Smooth muscle cell (in vitro differentiated cells): Measurements from ENCODE around the gene CPED1. TPM values are rescaled to one million over a fixed set of nuclear protein-coding genes. Genes with fewer than 3 reads are reported as not detected.
"Not testable (repeated sequence)": the region's sequence is repeated elsewhere in the genome, so short reads cannot be mapped to it uniquely, and the experiment has no call there.

Experiments
- DNase-seq: peaks from one replicate; lab custom pipeline; 2025; ENCODE audit not compliant: unreplicated experiment; lab: John Stamatoyannopoulos, UW
- H2AFZ ChIP-seq: fragments of 200-600 bp; sonication (generic); 2 replicates; pipeline ENCODE4 v1.6.0; 2016; ENCODE audit warnings: antibody characterized with exemption, low read depth, mild to moderate bottlenecking
- H3F3A ChIP-seq: fragments of 200-600 bp; sonication (generic); 2 replicates; pipeline ENCODE4 v1.6.0; 2017; ENCODE audit warnings: antibody characterized with exemption, low read depth
- H3K27ac ChIP-seq: fragments of 200-600 bp; sonication (generic); 2 replicates; pipeline ENCODE4 v1.5.1; 2016; ENCODE audit warnings: low read depth, mild to moderate bottlenecking
- H3K27me3 ChIP-seq: fragments of 200-600 bp; sonication (generic); 2 replicates; pipeline ENCODE4 v1.6.1; 2016; ENCODE audit warnings: low read depth, mild to moderate bottlenecking
- H3K36me3 ChIP-seq: fragments of 200-600 bp; sonication (generic); 2 replicates; pipeline ENCODE4 v1.5.1; 2016; ENCODE audit warnings: low read depth
- H3K4me1 ChIP-seq: fragments of 200-600 bp; sonication (generic); 2 replicates; pipeline ENCODE4 v1.5.1; 2016; ENCODE audit warnings: low read depth
- H3K4me2 ChIP-seq: fragments of 200-600 bp; sonication (generic); 2 replicates; pipeline ENCODE4 v1.6.0; 2016; ENCODE audit warnings: mild to moderate bottlenecking
- H3K4me3 ChIP-seq: fragments of 200-600 bp; sonication (generic); 2 replicates; pipeline ENCODE4 v1.5.1; 2016; ENCODE audit warnings: mild to moderate bottlenecking
- H3K79me2 ChIP-seq: fragments of 200-600 bp; sonication (generic); 2 replicates; pipeline ENCODE4 v1.6.0; 2016; ENCODE audit warnings: low read depth, mild to moderate bottlenecking
- H3K9ac ChIP-seq: fragments of 200-600 bp; sonication (generic); 2 replicates; pipeline ENCODE4 v1.6.0; 2016; ENCODE audit warnings: low read depth
- H3K9me3 ChIP-seq: fragments of 200-600 bp; sonication (generic); replicated peaks from 2 replicates; pipeline ENCODE4 v1.5.1; 2016; ENCODE audit warnings: low read depth
- H4K20me1 ChIP-seq: fragments of 200-600 bp; sonication (generic); 2 replicates; pipeline ENCODE4 v1.6.0; 2016; ENCODE audit warnings: low read depth
- WGBS: methylation state at CpG from one replicate; pipeline ENCODE4 v1.1.7; 2016; ENCODE audit warnings: low lambda C conversion rate; 5-methylcytosine and 5-hydroxymethylcytosine counted together
- polyA plus RNA-seq: library from polyadenylated mRNA; unstranded; fragments of >200 nt; fragmentation: Nextera tagmentation; extraction: Ambion mirVana; gene quantifications from 2 replicates; pipeline ENCODE4 v1.2.1, GENCODE V29; 2016
- total RNA-seq: library from RNA; depleted of rRNA; stranded (reverse); fragments of >200 nt; gene quantifications from 2 replicates; pipeline ENCODE4 v1.2.3, GENCODE V29; 2014
- TF ChIP-seq, protein P1 (sequence below): fragments of 200-600 bp; sonication (generic); IDR thresholded peaks from 2 replicates; pipeline ENCODE4 v1.5.1; 2017; ENCODE audit warnings: borderline replicate concordance, mild to moderate bottlenecking, antibody characterized with exemption; ENCODE audit not compliant: insufficient read depth, poor library complexity, severe bottlenecking

The CPED1 gene
- total and polyA plus RNA-seq, 2 experiments from 2014 or later: 9.5 to 12.9 TPM

DNA sequence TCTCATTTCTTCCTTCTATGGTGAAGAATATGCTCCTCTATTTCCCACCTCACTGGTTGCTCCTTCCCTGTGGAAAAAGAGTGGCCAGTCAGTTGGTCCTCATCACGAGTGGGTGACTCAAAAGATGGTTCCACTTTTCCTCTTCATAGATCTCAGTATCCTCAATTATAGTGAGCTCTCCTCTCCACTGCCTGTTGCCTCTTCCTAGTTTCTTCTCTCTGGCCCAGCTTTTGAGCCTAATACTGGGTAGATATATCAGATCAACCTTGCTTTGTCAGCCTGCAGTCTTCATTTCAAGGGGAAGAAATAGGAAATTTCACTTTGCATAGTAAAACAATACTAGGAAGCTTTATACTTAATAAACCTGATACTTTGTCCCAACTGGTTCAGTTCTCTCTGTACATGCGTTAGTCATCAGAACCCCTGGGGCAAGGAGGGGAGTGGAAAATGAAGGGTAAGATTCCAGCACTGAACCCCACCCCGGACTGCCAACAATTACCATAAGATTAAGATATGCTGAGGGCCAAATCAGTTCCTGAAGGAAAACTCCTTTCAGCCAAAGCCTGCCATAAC is 324.8 kb downstream of the CPED1 start:
- no peaks in the 10 kb centered on the region for H3K9me3 ChIP-seq
- H3F3A ChIP-seq: no peaks in the 10 kb centered on the region
- no peak overlapping the region for H3K9ac ChIP-seq
- H3K27ac ChIP-seq: no peak overlapping the region
- TF ChIP-seq, protein P1, sequence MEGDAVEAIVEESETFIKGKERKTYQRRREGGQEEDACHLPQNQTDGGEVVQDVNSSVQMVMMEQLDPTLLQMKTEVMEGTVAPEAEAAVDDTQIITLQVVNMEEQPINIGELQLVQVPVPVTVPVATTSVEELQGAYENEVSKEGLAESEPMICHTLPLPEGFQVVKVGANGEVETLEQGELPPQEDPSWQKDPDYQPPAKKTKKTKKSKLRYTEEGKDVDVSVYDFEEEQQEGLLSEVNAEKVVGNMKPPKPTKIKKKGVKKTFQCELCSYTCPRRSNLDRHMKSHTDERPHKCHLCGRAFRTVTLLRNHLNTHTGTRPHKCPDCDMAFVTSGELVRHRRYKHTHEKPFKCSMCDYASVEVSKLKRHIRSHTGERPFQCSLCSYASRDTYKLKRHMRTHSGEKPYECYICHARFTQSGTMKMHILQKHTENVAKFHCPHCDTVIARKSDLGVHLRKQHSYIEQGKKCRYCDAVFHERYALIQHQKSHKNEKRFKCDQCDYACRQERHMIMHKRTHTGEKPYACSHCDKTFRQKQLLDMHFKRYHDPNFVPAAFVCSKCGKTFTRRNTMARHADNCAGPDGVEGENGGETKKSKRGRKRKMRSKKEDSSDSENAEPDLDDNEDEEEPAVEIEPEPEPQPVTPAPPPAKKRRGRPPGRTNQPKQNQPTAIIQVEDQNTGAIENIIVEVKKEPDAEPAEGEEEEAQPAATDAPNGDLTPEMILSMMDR: no peak
- no peak for DNase-seq
- no peak overlapping the region for H2AFZ ChIP-seq
- no peaks in the 10 kb centered on the region for H3K79me2 ChIP-seq
- no peaks in the 10 kb centered on the region for H3K27me3 ChIP-seq
- H3K4me2 ChIP-seq: no peak overlapping the region
- H3K4me3 ChIP-seq: no peak overlapping the region
- no peaks in the 10 kb centered on the region for H3K4me1 ChIP-seq
- H3K36me3 ChIP-seq: no peaks in the 10 kb centered on the region
- no peaks in the 10 kb centered on the region for H4K20me1 ChIP-seq
- WGBS: 72% methylated on average over 3 of the region's 3 CpGs

DNA sequence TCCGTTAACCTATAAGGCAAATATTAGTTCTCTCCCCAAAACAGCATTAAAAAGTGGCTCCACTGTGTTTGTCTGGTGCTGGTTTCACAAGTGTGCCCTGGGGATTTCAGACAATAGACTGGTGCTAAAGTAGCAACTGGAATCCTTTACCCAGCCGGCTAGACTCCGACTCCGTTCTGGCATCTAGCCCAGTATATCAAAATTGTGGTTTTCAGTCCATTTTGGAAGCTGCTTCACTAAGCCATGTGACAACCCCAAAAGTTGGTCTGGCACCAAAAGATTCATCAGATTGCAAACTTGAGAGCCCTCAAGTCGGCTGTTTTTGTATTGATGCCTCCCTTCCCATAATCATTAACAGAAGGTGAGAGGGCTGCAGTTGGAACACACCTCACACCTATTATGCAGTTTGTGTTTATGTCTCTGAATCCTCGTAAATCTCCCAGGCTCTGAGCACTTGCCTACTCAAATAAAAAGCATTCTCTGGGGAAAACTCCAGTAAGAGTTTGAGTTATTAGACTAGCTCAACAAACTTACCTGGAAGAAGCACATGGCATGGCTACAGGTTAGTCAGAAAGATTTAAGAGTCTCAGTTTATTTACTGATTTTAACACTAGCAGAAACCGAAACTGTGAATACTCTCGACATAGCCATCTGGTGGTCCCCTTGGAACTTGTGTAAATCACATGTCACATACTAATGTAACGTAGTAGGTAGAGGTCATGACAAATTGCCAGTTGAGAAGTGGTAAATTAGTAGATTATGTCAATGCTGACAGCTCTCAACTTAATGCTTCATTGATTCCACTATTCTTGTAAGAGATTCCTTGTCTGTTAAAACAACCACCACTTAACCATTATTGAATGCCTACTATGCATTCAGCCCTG is 325.5 kb downstream of the CPED1 start:
- Histone ChIP-seq H3K4me3 (peak overlapping the region; percentile 10), H3F3A (no peaks in the 10 kb centered on the region), H4K20me1 (no peaks in the 10 kb centered on the region), H2AFZ (no peak overlapping the region), H3K27me3 (no peaks in the 10 kb centered on the region), H3K9me3 (no peaks in the 10 kb centered on the region), H3K79me2 (no peaks in the 10 kb centered on the region), H3K4me2 (no peak overlapping the region), H3K27ac (no peak overlapping the region), H3K4me1 (no peaks in the 10 kb centered on the region), H3K36me3 (no peaks in the 10 kb centered on the region), H3K9ac (no peak overlapping the region)
- WGBS: 69% methylated on average over 9 of the region's 9 CpGs
- TF ChIP-seq, protein P1: no peak
- DNase-seq: no peak

DNA sequence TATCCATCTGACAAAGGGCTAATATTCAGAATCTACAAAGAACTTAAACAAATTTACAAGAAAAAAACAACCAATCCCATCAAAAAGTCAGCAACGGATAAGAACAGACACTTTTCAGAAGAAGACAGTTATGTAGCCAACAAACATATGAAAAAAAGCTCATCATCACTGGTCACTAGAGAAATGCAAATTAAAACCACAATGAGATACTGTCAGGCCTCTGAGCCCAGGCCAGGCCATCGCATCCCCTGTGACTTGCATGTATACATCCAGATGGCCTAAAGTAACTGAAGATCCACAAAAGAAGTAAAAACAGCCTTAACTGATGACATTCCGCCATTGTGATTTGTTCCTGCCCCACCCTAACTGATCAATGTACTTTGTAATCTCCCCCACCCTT is 326.7 kb downstream of the CPED1 start:
- not testable (repeated sequence) for H3K9ac ChIP-seq, H3K79me2 ChIP-seq, DNase-seq, H3K4me1 ChIP-seq, H3K27me3 ChIP-seq, H3K36me3 ChIP-seq, H3K4me2 ChIP-seq, H3K9me3 ChIP-seq, H3K4me3 ChIP-seq, H3F3A ChIP-seq, H3K27ac ChIP-seq, H2AFZ ChIP-seq, H4K20me1 ChIP-seq
- WGBS: 95% methylated on average over 3 of the region's 3 CpGs

DNA sequence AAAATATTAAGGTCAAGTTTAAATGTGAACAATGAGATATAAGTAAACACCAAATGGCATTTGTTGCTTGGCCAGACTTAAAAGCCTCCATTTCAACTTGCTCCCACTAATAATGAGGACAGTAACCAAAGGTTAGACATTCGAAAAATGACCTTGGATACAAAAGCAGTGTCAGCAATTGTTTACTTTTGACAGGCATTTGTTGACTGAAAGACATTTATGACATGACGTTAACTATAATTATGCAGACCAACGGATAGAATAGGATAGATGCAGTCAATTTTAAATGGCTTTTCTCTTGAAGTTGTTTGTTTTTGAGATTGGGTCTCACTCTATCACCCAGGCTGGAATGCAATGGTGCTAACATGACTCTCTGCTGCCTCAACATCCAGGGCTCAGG is 333.9 kb downstream of the CPED1 start:
- Histone ChIP-seq H3K4me1 (no peaks in the 10 kb centered on the region), H4K20me1 (no peaks in the 10 kb centered on the region), H3K4me2 (no peak overlapping the region), H3K27me3 (peaks cover under 1% of the 10 kb centered on the region), H3K79me2 (no peaks in the 10 kb centered on the region), H2AFZ (no peak overlapping the region), H3F3A (no peaks in the 10 kb centered on the region), H3K9me3 (no peaks in the 10 kb centered on the region), H3K9ac (no peak overlapping the region), H3K4me3 (no peak overlapping the region), H3K27ac (no peak overlapping the region), H3K36me3 (no peaks in the 10 kb centered on the region)
- no peak for DNase-seq
- TF ChIP-seq, protein P1: no peak
- 66% methylated on average over 3 of the region's 3 CpGs for WGBS
